ENCODE results near the gene SMC1B.

DNA sequence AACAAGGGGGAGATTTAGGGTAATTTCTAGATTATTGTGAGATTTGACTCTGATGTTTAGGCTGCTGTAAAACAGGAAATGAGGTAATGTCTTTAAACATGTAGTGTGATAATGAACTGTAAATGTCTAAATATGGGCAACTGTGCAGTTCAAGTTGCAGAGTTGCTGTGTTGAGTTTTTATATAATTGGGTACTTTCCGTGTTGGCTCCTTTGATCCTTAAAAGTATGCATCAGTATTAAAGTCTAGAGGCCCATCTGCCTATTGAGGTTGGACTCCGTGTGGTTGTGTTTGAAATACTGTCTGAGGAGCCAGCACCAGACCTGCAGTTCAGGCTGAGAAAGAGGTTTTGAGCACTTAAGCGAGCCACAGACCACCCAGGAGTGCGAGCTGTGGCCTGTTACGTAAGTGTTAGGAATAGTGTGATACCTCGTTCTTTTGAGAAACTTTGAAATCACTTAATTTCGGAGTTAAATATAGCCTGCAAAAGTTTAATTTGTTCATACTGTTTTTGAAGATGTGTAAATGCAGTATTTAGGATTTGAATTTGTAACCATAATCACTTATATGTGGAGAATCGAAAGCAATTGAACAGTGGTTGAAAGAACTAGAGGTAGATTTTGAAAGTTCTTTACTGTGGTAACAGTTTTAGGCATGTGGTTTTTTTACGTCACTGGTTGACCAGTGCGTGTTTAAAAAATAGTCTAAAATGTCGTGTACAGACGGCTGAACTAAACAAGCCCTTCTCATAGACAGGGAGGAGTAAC is 94.7 kb downstream of the SMC1B start:
- TF ChIP-seq, protein P1, sequence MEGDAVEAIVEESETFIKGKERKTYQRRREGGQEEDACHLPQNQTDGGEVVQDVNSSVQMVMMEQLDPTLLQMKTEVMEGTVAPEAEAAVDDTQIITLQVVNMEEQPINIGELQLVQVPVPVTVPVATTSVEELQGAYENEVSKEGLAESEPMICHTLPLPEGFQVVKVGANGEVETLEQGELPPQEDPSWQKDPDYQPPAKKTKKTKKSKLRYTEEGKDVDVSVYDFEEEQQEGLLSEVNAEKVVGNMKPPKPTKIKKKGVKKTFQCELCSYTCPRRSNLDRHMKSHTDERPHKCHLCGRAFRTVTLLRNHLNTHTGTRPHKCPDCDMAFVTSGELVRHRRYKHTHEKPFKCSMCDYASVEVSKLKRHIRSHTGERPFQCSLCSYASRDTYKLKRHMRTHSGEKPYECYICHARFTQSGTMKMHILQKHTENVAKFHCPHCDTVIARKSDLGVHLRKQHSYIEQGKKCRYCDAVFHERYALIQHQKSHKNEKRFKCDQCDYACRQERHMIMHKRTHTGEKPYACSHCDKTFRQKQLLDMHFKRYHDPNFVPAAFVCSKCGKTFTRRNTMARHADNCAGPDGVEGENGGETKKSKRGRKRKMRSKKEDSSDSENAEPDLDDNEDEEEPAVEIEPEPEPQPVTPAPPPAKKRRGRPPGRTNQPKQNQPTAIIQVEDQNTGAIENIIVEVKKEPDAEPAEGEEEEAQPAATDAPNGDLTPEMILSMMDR (IDR thresholded peaks at IDR 0.05), result no peak
- no peak for TF ChIP-seq POLR2A (IDR thresholded peaks at IDR 0.05)

Data from uterus (tissue), 2 donors.